MM.1S (cell line): ENCODE results near the gene HASPIN.

Source experiments
- DNase-seq: peaks from one replicate; pipeline ENCODE4 v3.0.0-alpha.2; 2015
- H2AFZ ChIP-seq: fragments of 300-600 bp; sonication (generic); 2 replicates; pipeline ENCODE4 v1.6.0; 2016; ENCODE audit warnings: antibody characterized with exemption, low read length
- H3F3A ChIP-seq: fragments of 300-600 bp; sonication (generic); 2 replicates; pipeline ENCODE4 v1.6.1; 2016; ENCODE audit warnings: mild to moderate bottlenecking, antibody characterized with exemption, low read length, moderate library complexity, mixed read lengths; ENCODE audit not compliant: insufficient read depth
- H3K27ac ChIP-seq: fragments of 300-600 bp; sonication (generic); 2 replicates; pipeline ENCODE4 v1.5.1; 2016; ENCODE audit warnings: mild to moderate bottlenecking, low read length
- H3K27me3 ChIP-seq: fragments of 300-600 bp; sonication (generic); replicated peaks from 2 replicates; pipeline ENCODE4 v1.6.0; 2016; ENCODE audit warnings: low read length; ENCODE audit not compliant: insufficient read depth
- H3K36me3 ChIP-seq: fragments of 300-600 bp; sonication (generic); replicated peaks from 2 replicates; pipeline ENCODE4 v1.6.1; 2016; ENCODE audit warnings: mild to moderate bottlenecking, low read length, mixed read lengths; ENCODE audit not compliant: insufficient read depth
- H3K4me1 ChIP-seq: fragments of 300-600 bp; sonication (generic); 2 replicates; pipeline ENCODE4 v1.6.1; 2016; ENCODE audit warnings: low read length, mixed read lengths
- H3K4me2 ChIP-seq: fragments of 300-600 bp; sonication (generic); 2 replicates; pipeline ENCODE4 v1.6.0; 2016; ENCODE audit warnings: low read depth, low read length
- H3K4me3 ChIP-seq: fragments of 300-600 bp; sonication (generic); 2 replicates; pipeline ENCODE4 v1.5.1; 2016; ENCODE audit warnings: low read length, mixed read lengths
- H3K79me2 ChIP-seq: fragments of 300-600 bp; sonication (generic); 2 replicates; pipeline ENCODE4 v1.6.1; 2016; ENCODE audit warnings: mixed run types, low read length, mixed read lengths
- H3K9ac ChIP-seq: fragments of 300-600 bp; sonication (generic); 2 replicates; pipeline ENCODE4 v1.6.1; 2016; ENCODE audit warnings: low read length, mixed read lengths
- H3K9me2 ChIP-seq: fragments of 300-600 bp; sonication (generic); replicated peaks from 2 replicates; pipeline ENCODE4 v1.6.1; 2016; ENCODE audit warnings: mild to moderate bottlenecking, low read length, mixed read lengths; ENCODE audit not compliant: insufficient read depth
- H3K9me3 ChIP-seq: fragments of 300-600 bp; sonication (generic); replicated peaks from 2 replicates; pipeline ENCODE4 v1.6.1; 2016; ENCODE audit warnings: mild to moderate bottlenecking, low read length, mixed read lengths; ENCODE audit not compliant: insufficient read depth
- H4K20me1 ChIP-seq: fragments of 300-600 bp; sonication (generic); 2 replicates; pipeline ENCODE4 v1.6.1; 2016; ENCODE audit warnings: mild to moderate bottlenecking, low read length, moderate library complexity, mixed read lengths; ENCODE audit not compliant: insufficient read depth
- CTCF ChIP-seq: fragments of 300-600 bp; sonication (generic); IDR thresholded peaks from 2 replicates; pipeline ENCODE4 v1.5.1; 2016; ENCODE audit warnings: antibody characterized with exemption, low read length, mixed read lengths
- EZH2 ChIP-seq: fragments of 300-600 bp; sonication (generic); optimal IDR thresholded peaks from 2 replicates; pipeline ENCODE3; 2017; ENCODE audit warnings: low read depth, mild to moderate bottlenecking, antibody characterized with exemption, low read length, mixed read lengths
- EZH2phosphoT487 ChIP-seq: fragments of 300-600 bp; sonication (generic); IDR thresholded peaks from 2 replicates; pipeline ENCODE4 v1.6.1; 2018; ENCODE audit warnings: antibody characterized with exemption, low read length

Gene HASPIN

DNA sequence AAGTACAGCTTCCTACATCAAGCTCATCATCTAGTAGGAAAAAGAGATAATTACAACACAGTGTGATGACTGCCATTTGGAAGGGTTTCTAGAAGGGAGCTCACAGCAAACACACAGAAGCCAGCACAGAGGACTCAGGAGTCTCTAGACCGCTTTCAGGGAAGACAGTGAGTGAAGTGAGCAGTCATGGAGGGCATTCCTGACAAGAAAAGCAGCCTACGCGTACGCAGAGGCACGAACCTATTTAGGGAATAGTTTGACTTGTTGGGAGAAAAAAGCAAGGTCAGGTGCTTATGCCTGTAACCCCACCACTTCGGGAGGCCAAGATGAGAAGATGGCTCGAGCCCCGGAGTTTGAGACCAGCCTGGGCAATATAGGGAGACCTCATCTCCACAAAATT, 8.4 kb upstream of the HASPIN start:
- Histone ChIP-seq H2AFZ (no peak overlapping the region), H3K27ac (no peak overlapping the region), H3K4me2 (no peak overlapping the region), H3K9ac (no peak overlapping the region), H3K36me3 (no peaks in the 10 kb centered on the region), H3K27me3 (no peaks in the 10 kb centered on the region), H3K4me1 (peaks cover 16% of the 10 kb centered on the region; the same call in 1 of the 2 replicates), H3F3A (peaks cover 29% of the 10 kb centered on the region), H3K9me3 (no peaks in the 10 kb centered on the region), H3K4me3 (no peak overlapping the region), H4K20me1 (no peaks in the 10 kb centered on the region), H3K79me2 (no peaks in the 10 kb centered on the region; the same call in 1 of the 2 replicates), H3K9me2 (no peaks in the 10 kb centered on the region)
- no peak for TF ChIP-seq CTCF
- TF ChIP-seq EZH2 = no peak
- TF ChIP-seq EZH2phosphoT487 = no peak
- no peak for DNase-seq

- no peak for DNase-seq
- no peak for TF ChIP-seq EZH2
- TF ChIP-seq CTCF = no peak
- no peak for TF ChIP-seq EZH2phosphoT487
- H3K4me3 ChIP-seq = no peak overlapping the region
- peaks cover 3% of the 10 kb centered on the region for H3F3A ChIP-seq
- no peak overlapping the region for H3K9ac ChIP-seq
- no peak overlapping the region for H2AFZ ChIP-seq
- no peaks in the 10 kb centered on the region for H3K9me2 ChIP-seq
- H3K27ac ChIP-seq = no peak overlapping the region
- no peak overlapping the region for H3K4me2 ChIP-seq
- H3K36me3 ChIP-seq = no peaks in the 10 kb centered on the region
- peaks cover 6% of the 10 kb centered on the region for H3K4me1 ChIP-seq
- H3K9me3 ChIP-seq = no peaks in the 10 kb centered on the region
- no peaks in the 10 kb centered on the region for H4K20me1 ChIP-seq
- H3K79me2 ChIP-seq = peaks cover 9% of the 10 kb centered on the region
- no peaks in the 10 kb centered on the region for H3K27me3 ChIP-seq
These were observed 5.5 kb upstream of the HASPIN start for GRCh38 chr17:3718201-3718600.

- Histone ChIP-seq H2AFZ (no peak overlapping the region), H3K9me2 (no peaks in the 10 kb centered on the region), H3K9me3 (no peaks in the 10 kb centered on the region), H3K4me2 (no peak overlapping the region), H3K36me3 (no peaks in the 10 kb centered on the region), H3K4me3 (no peak overlapping the region), H3F3A (0 out of 2 replicates have a peak, but pooled peaks cover 4% of the 10 kb centered on the region), H3K4me1 (peaks cover 5% of the 10 kb centered on the region), H3K27ac (no peak overlapping the region), H4K20me1 (no peaks in the 10 kb centered on the region), H3K27me3 (no peaks in the 10 kb centered on the region), H3K79me2 (peaks cover 18% of the 10 kb centered on the region), H3K9ac (no peak overlapping the region)
- TF ChIP-seq EZH2 (no peak), EZH2phosphoT487 (no peak)
- DNase-seq = no peak
These were observed 4.4 kb upstream of the HASPIN start for GRCh38 chr17:3719265-3719664.

- Histone ChIP-seq H4K20me1 (no peaks in the 10 kb centered on the region), H3K4me2 (peak overlapping the region; percentile 99), H3K9me2 (no peaks in the 10 kb centered on the region), H3K27ac (no peak overlapping the region), H3K4me1 (peaks cover 18% of the 10 kb centered on the region), H3K79me2 (peaks cover 50% of the 10 kb centered on the region), H3K27me3 (no peaks in the 10 kb centered on the region), H3K9me3 (no peaks in the 10 kb centered on the region), H2AFZ (peak overlapping the region; percentile 77; the same call in 1 of the 2 replicates), H3F3A (0 out of 2 replicates have a peak, but pooled peaks cover 4% of the 10 kb centered on the region), H3K9ac (peak overlapping the region; percentile 84), H3K4me3 (peak overlapping the region; percentile 90), H3K36me3 (no peaks in the 10 kb centered on the region; the same call in 1 of the 2 replicates)
- DNase-seq = no peak
- TF ChIP-seq CTCF (no peak), EZH2 (no peak), EZH2phosphoT487 (no peak)
These were observed 987 bp upstream of the HASPIN start for GRCh38 chr17:3722716-3723115.
